Glutamatergic neuron (in vitro differentiated cells): Measurements from ENCODE around the gene PAK5. TPM values are rescaled to one million over a fixed set of nuclear protein-coding genes. Genes with fewer than 3 reads are reported as not detected.

Source experiments
- DNase-seq: peaks from one replicate; pipeline ENCODE4 v3.0.0; 2022
- H3K27ac Mint-ChIP-seq: one replicate; pipeline ENCODE4 v1.8.0; 2020; ENCODE audit warnings: mild to moderate bottlenecking, mixed read lengths, inconsistent platforms; ENCODE audit not compliant: unreplicated experiment
- H3K27me3 Mint-ChIP-seq: one replicate; pipeline ENCODE4 v1.8.0; 2020; ENCODE audit warnings: mild to moderate bottlenecking, moderate library complexity, mixed read lengths, inconsistent platforms; ENCODE audit not compliant: unreplicated experiment
- H3K36me3 Mint-ChIP-seq: one replicate; pipeline ENCODE4 v1.8.0; 2020; ENCODE audit warnings: mild to moderate bottlenecking, mixed read lengths, inconsistent platforms; ENCODE audit not compliant: unreplicated experiment
- H3K4me1 Mint-ChIP-seq: one replicate; pipeline ENCODE4 v1.8.0; 2020; ENCODE audit warnings: mild to moderate bottlenecking, low read depth, mixed read lengths, inconsistent platforms; ENCODE audit not compliant: unreplicated experiment
- H3K4me3 Mint-ChIP-seq: one replicate; pipeline ENCODE4 v1.8.0; 2020; ENCODE audit warnings: mild to moderate bottlenecking, mixed read lengths, inconsistent platforms; ENCODE audit not compliant: unreplicated experiment
- H3K9me3 Mint-ChIP-seq: one replicate; pipeline ENCODE4 v1.8.0; 2020; ENCODE audit warnings: mild to moderate bottlenecking, moderate library complexity, mixed read lengths, inconsistent platforms; ENCODE audit not compliant: unreplicated experiment
- CTCF ChIP-seq: fragments of 200-600 bp; sonication (generic); IDR thresholded peaks from one replicate; pipeline ENCODE4 v1.5.0; 2021; ENCODE audit not compliant: partially characterized antibody, unreplicated experiment
- long read RNA-seq: library from polyadenylated mRNA; unstranded; transcript quantifications from one replicate; pipeline ENCODE4 v2.0.0, GENCODE V29; 2020; ENCODE audit not compliant: unreplicated experiment
- total RNA-seq: library from RNA; stranded (reverse); fragmentation: NEBNext Ultra II Directional; extraction: Animal tissue kit (Norgen Biotek cat#: 25700); gene quantifications from one replicate; pipeline ENCODE4 v1.2.1, GENCODE V29; 2021; ENCODE audit not compliant: unreplicated experiment

Gene PAK5
- 6.8 TPM for total RNA-seq
- long read RNA-seq, full-length matches to known transcripts, result 2 of 4 reads
- long read RNA-seq, partial matches to known transcripts, result 1 of 4 reads
- long read RNA-seq, other reads (novel, unspliced or antisense), result 1 of 4 reads

- peak; percentile 96 for DNase-seq
- peaks cover 3% of the 10 kb centered on the region for H3K27me3 Mint-ChIP-seq
- H3K27ac Mint-ChIP-seq, result peak within 1 kb of the TSS; percentile 93
- H3K4me3 Mint-ChIP-seq, result peak within 1 kb of the TSS; percentile 96
- H3K9me3 Mint-ChIP-seq, result peaks cover 9% of the 10 kb centered on the region
- H3K36me3 Mint-ChIP-seq, result no peaks in the 10 kb centered on the region
- TF ChIP-seq CTCF, result no peak
- no peaks in the 10 kb centered on the region for H3K4me1 Mint-ChIP-seq
These were observed at the start of gene PAK5 for GRCh38 chr20:9838378-9839295. Gene PAK5, minus strand, starts transcription at chr20:9839076. Its CDS starts 194,748 bp downstream, at chr20:9644328.

- no peaks in the 10 kb centered on the region for H3K4me1 Mint-ChIP-seq
- DNase-seq, result no peak
- H3K4me3 Mint-ChIP-seq, result no peak overlapping the region
- no peak for TF ChIP-seq CTCF
- H3K27me3 Mint-ChIP-seq, result peaks cover 2% of the 10 kb centered on the region
- peaks cover 2% of the 10 kb centered on the region for H3K9me3 Mint-ChIP-seq
- H3K27ac Mint-ChIP-seq, result no peak overlapping the region
- peaks cover 8% of the 10 kb centered on the region for H3K36me3 Mint-ChIP-seq
These were observed 48.8 kb upstream of the PAK5 start for GRCh38 chr20:9887706-9888105.

DNA sequence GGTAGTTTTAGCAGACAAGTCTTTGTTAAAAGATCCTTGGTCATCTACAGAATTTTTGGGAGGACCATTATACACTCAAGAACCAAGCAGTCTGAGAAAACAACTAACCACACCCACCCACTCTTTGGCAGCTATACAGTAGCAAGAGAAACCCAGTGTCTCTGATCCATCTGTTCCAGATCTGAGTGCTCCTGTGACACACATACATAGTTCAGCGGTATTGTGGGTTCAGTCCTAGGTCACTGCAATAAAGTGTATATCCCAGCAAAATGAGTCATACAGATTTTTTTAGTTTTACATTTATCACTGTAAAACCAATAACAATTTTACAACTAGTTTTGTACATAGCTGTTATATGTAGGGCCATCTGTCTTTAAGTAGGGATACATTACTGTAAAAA lies 47.4 kb upstream of the PAK5 start:
- H3K36me3 Mint-ChIP-seq, result peaks cover 8% of the 10 kb centered on the region
- no peaks in the 10 kb centered on the region for H3K4me1 Mint-ChIP-seq
- DNase-seq, result no peak
- TF ChIP-seq CTCF, result no peak
- peaks cover 2% of the 10 kb centered on the region for H3K27me3 Mint-ChIP-seq
- no peak overlapping the region for H3K27ac Mint-ChIP-seq
- no peak overlapping the region for H3K4me3 Mint-ChIP-seq
- peaks cover 2% of the 10 kb centered on the region for H3K9me3 Mint-ChIP-seq

GRCh38 chr20:9884666-9885065 lies 45.8 kb upstream of the PAK5 start:
- no peaks in the 10 kb centered on the region for H3K4me1 Mint-ChIP-seq
- peaks cover 2% of the 10 kb centered on the region for H3K27me3 Mint-ChIP-seq
- H3K27ac Mint-ChIP-seq, result no peak overlapping the region
- no peak for TF ChIP-seq CTCF
- H3K4me3 Mint-ChIP-seq, result no peak overlapping the region
- H3K36me3 Mint-ChIP-seq, result peaks cover 7% of the 10 kb centered on the region
- DNase-seq, result no peak
- peaks cover 2% of the 10 kb centered on the region for H3K9me3 Mint-ChIP-seq

GRCh38 chr20:9884061-9884460 lies 45.2 kb upstream of the PAK5 start:
- no peak for TF ChIP-seq CTCF
- DNase-seq, result no peak
- no peaks in the 10 kb centered on the region for H3K4me1 Mint-ChIP-seq
- H3K9me3 Mint-ChIP-seq, result no peaks in the 10 kb centered on the region
- peaks cover 2% of the 10 kb centered on the region for H3K27me3 Mint-ChIP-seq
- no peak overlapping the region for H3K27ac Mint-ChIP-seq
- H3K36me3 Mint-ChIP-seq, result peaks cover 1% of the 10 kb centered on the region
- no peak overlapping the region for H3K4me3 Mint-ChIP-seq
